H9 (cell line): ENCODE data around the gene ELOVL6. TPM values are rescaled to one million over a fixed set of nuclear protein-coding genes. Genes with fewer than 3 reads are reported as not detected.
A peak's percentile ranks its signal among the peaks of the same experiment; 100 is the strongest.

Experiments used
- DNase-seq: peaks from one replicate; pipeline ENCODE4 v3.0.0-alpha.2; 2017
- H2AFZ ChIP-seq: one replicate; pipeline ENCODE4 v1.6.1; 2013; ENCODE audit warnings: mild to moderate bottlenecking, low read length, control low read depth, moderate library complexity
- H2AK5ac ChIP-seq: 2 replicates; pipeline ENCODE4 v1.6.1; 2013; ENCODE audit warnings: low read length, control low read depth, mixed read lengths; ENCODE audit not compliant: insufficient read length
- H2BK120ac ChIP-seq: one replicate; pipeline ENCODE4 v1.6.1; 2013; ENCODE audit warnings: low read depth, mild to moderate bottlenecking, low read length, control low read depth, inconsistent platforms; ENCODE audit not compliant: poor library complexity, severe bottlenecking
- H2BK12ac ChIP-seq: 2 replicates; pipeline ENCODE4 v1.6.1; 2013; ENCODE audit warnings: low read length, control low read depth, mixed read lengths, low read depth; ENCODE audit not compliant: insufficient read length
- H2BK15ac ChIP-seq: 2 replicates; pipeline ENCODE4 v1.6.1; 2013; ENCODE audit warnings: low read depth, low read length, control low read depth
- H2BK20ac ChIP-seq: one replicate; pipeline ENCODE4 v1.6.1; 2013; ENCODE audit warnings: low read depth, mild to moderate bottlenecking, low read length, control low read depth, inconsistent platforms; ENCODE audit not compliant: poor library complexity, severe bottlenecking
- H2BK5ac ChIP-seq: 2 replicates; pipeline ENCODE4 v1.6.1; 2013; ENCODE audit warnings: low read length, control low read depth, mixed read lengths; ENCODE audit not compliant: insufficient read length
- H3K14ac ChIP-seq: 2 replicates; pipeline ENCODE4 v1.6.1; 2013; ENCODE audit warnings: low read length, control low read depth; ENCODE audit not compliant: insufficient read depth
- H3K18ac ChIP-seq: 2 replicates; pipeline ENCODE4 v1.6.1; 2013; ENCODE audit warnings: low read depth, mild to moderate bottlenecking, mixed read lengths, low read length, control low read depth; ENCODE audit not compliant: insufficient read length
- H3K23ac ChIP-seq: 2 replicates; pipeline ENCODE4 v1.6.1; 2013; ENCODE audit warnings: low read length, control low read depth, mixed read lengths, low read depth; ENCODE audit not compliant: insufficient read length
- H3K23me2 ChIP-seq: 2 replicates; pipeline ENCODE4 v1.6.1; 2013; ENCODE audit warnings: low read depth, mild to moderate bottlenecking, mixed read lengths, low read length, control low read depth; ENCODE audit not compliant: insufficient read length, poor library complexity, severe bottlenecking
- H3K27ac ChIP-seq: 2 replicates; pipeline ENCODE4 v1.5.1; 2013; ENCODE audit warnings: low read length, control low read depth, mixed read lengths, low read depth; ENCODE audit not compliant: insufficient read length
- H3K27me3 ChIP-seq: 2 replicates; pipeline ENCODE4 v1.6.1; 2013; ENCODE audit warnings: low read length, control low read depth, inconsistent platforms; ENCODE audit not compliant: insufficient read depth
- H3K4ac ChIP-seq: 2 replicates; pipeline ENCODE4 v1.6.1; 2013; ENCODE audit warnings: low read depth, mild to moderate bottlenecking, control low read depth, inconsistent platforms, low read length, moderate library complexity
- H3K4me1 ChIP-seq: 2 replicates; pipeline ENCODE4 v1.6.1; 2013; ENCODE audit warnings: low read length, control low read depth, inconsistent platforms; ENCODE audit not compliant: insufficient read depth
- H3K4me2 ChIP-seq: 2 replicates; pipeline ENCODE4 v1.6.1; 2013; ENCODE audit warnings: low read length, control low read depth, mixed read lengths; ENCODE audit not compliant: insufficient read length, insufficient read depth
- H3K56ac ChIP-seq: 2 replicates; pipeline ENCODE4 v1.6.1; 2013; ENCODE audit warnings: low read depth, mild to moderate bottlenecking, mixed read lengths, low read length, control low read depth; ENCODE audit not compliant: insufficient read length
- H3K79me1 ChIP-seq: 2 replicates; pipeline ENCODE4 v1.6.1; 2013; ENCODE audit warnings: low read depth, mild to moderate bottlenecking, moderate library complexity, low read length, control low read depth, inconsistent platforms; ENCODE audit not compliant: insufficient read depth, poor library complexity, severe bottlenecking
- H3K79me2 ChIP-seq: 2 replicates; pipeline ENCODE4 v1.6.1; 2013; ENCODE audit warnings: low read length, control low read depth, inconsistent platforms; ENCODE audit not compliant: insufficient read depth
- H3K9ac ChIP-seq: 2 replicates; pipeline ENCODE4 v1.6.1; 2013; ENCODE audit warnings: low read length, control low read depth, mixed read lengths; ENCODE audit not compliant: insufficient read length; ENCODE audit errors: extremely low read depth
- H3K9me3 ChIP-seq: one replicate; pipeline ENCODE4 v1.6.1; 2013; ENCODE audit warnings: low read depth, low read length, inconsistent platforms; ENCODE audit not compliant: control insufficient read depth
- H3T11ph ChIP-seq: one replicate; pipeline ENCODE4 v1.6.1; 2013; ENCODE audit warnings: mild to moderate bottlenecking, low read length, control low read depth, inconsistent platforms
- H4K20me1 ChIP-seq: one replicate; pipeline ENCODE4 v1.6.1; 2013; ENCODE audit not compliant: control insufficient read depth, insufficient read length, insufficient read depth
- H4K5ac ChIP-seq: 2 replicates; pipeline ENCODE4 v1.6.1; 2013; ENCODE audit warnings: low read depth, mild to moderate bottlenecking, mixed read lengths, low read length, control low read depth; ENCODE audit not compliant: insufficient read length
- H4K8ac ChIP-seq: replicated peaks from 2 replicates; pipeline ENCODE4 v1.6.1; 2013; ENCODE audit warnings: low read length, control low read depth, mixed read lengths, low read depth; ENCODE audit not compliant: insufficient read length
- H4K91ac ChIP-seq: 2 replicates; pipeline ENCODE4 v1.6.1; 2013; ENCODE audit warnings: low read depth, mild to moderate bottlenecking, moderate library complexity, mixed read lengths, low read length, control low read depth; ENCODE audit not compliant: insufficient read length
- H3K27ac Mint-ChIP-seq, 3 experiments: 2 replicates in 2 of 3; 3 replicates in 1 of 3; pipeline ENCODE4 v1.8.0; 2020 to 2021; ENCODE audit warnings: mixed read lengths in 3 of 3, mild to moderate bottlenecking in 1 of 3, moderate library complexity in 1 of 3
- H3K27me3 Mint-ChIP-seq: 2 replicates; pipeline ENCODE4 v1.8.0; 2021; ENCODE audit warnings: low read depth, mild to moderate bottlenecking, moderate library complexity, mixed read lengths
- H3K36me3 Mint-ChIP-seq, 3 experiments: 2 replicates in 2 of 3; 3 replicates in 1 of 3; pipeline ENCODE4 v1.8.0; 2020 to 2021; ENCODE audit warnings: low read depth in 3 of 3, mixed read lengths in 3 of 3; ENCODE audit not compliant: insufficient read depth in 1 of 3
- H3K4me1 Mint-ChIP-seq, 2 experiments: 2 replicates each; pipeline ENCODE4 v1.8.0; 2020; ENCODE audit warnings: mixed read lengths in 2 of 2
- H3K4me3 Mint-ChIP-seq, 2 experiments: 2 replicates in 1 of 2; 3 replicates in 1 of 2; pipeline ENCODE4 v1.8.0; 2020 to 2021; ENCODE audit warnings: mild to moderate bottlenecking in 2 of 2, mixed read lengths in 2 of 2, moderate library complexity in 1 of 2
- H3K9me3 Mint-ChIP-seq, 2 experiments: 2 replicates in 1 of 2; 3 replicates in 1 of 2; pipeline ENCODE4 v1.8.0; 2020; ENCODE audit warnings: mild to moderate bottlenecking in 2 of 2, mixed read lengths in 2 of 2, moderate library complexity in 1 of 2
- CTCF ChIP-seq: fragments of 200-600 bp; sonication (generic); conservative IDR thresholded peaks from 3 replicates; pipeline ENCODE4 v1.8.0; 2021; ENCODE audit warnings: antibody characterized with exemption, mild to moderate bottlenecking
- WGBS: extraction: QIAGEN DNeasy Blood & Tissue Kit; methylation state at CpG from one replicate; pipeline ENCODE4 v1.1.7; 2013; ENCODE audit warnings: missing lambda C conversion rate, low lambda C conversion rate, mixed read lengths; ENCODE audit not compliant: insufficient read length; ENCODE audit errors: extremely low coverage; 5-methylcytosine and 5-hydroxymethylcytosine counted together
- total RNA-seq: library from RNA; stranded (reverse); gene quantifications from 2 replicates; pipeline ENCODE4 v1.2.1, GENCODE V29; 2021

Gene ELOVL6
- total RNA-seq, 1 experiment from 2014 or later = 64.6 TPM

GRCh38 chr4:110009550-110009949 lies 188.9 kb downstream of the ELOVL6 start:
- H3K27me3 ChIP-seq = no peaks in the 10 kb centered on the region
- no peak overlapping the region for H4K8ac ChIP-seq
- H3K27me3 Mint-ChIP-seq = no peaks in the 10 kb centered on the region
- H4K20me1 ChIP-seq = no peaks in the 10 kb centered on the region
- no CpG with 5 or more reads among the region's 2 CpGs for WGBS
- no peak overlapping the region for H3T11ph ChIP-seq
- H3K4me3 Mint-ChIP-seq = no peak overlapping the region
- no peak overlapping the region for H4K5ac ChIP-seq
- no peak overlapping the region for H3K27ac ChIP-seq
- no peaks in the 10 kb centered on the region for H3K9me3 Mint-ChIP-seq
- H4K91ac ChIP-seq = no peak overlapping the region
- H3K9ac ChIP-seq = no peak overlapping the region
- H3K4ac ChIP-seq = no peak overlapping the region
- no peaks in the 10 kb centered on the region; the same call in 1 of the 2 replicates for H3K4me1 ChIP-seq
- no peaks in the 10 kb centered on the region for H3K23me2 ChIP-seq
- no peak overlapping the region for H2BK15ac ChIP-seq
- H3K4me2 ChIP-seq = no peak overlapping the region
- H3K14ac ChIP-seq = no peak overlapping the region
- H2BK12ac ChIP-seq = no peak overlapping the region
- H2BK5ac ChIP-seq = no peak overlapping the region
- DNase-seq = no peak
- no peak overlapping the region for H2AK5ac ChIP-seq
- H3K56ac ChIP-seq = no peak overlapping the region
- H3K79me2 ChIP-seq = no peaks in the 10 kb centered on the region
- H3K18ac ChIP-seq = no peak overlapping the region
- H2BK20ac ChIP-seq = no peak overlapping the region
- TF ChIP-seq CTCF = no peak
- H3K79me1 ChIP-seq = no peaks in the 10 kb centered on the region
- H3K27ac Mint-ChIP-seq = peak overlapping the region in 1 of 3 experiments; percentile 12; a peak in 1 of 7 replicates
- H2AFZ ChIP-seq = no peak overlapping the region
- H2BK120ac ChIP-seq = no peak overlapping the region
- no peak overlapping the region for H3K23ac ChIP-seq
- peaks cover 7 to 8% of the 10 kb centered on the region in 2 experiments for H3K4me1 Mint-ChIP-seq
- H3K36me3 Mint-ChIP-seq = no peaks in the 10 kb centered on the region
- H3K9me3 ChIP-seq = no peaks in the 10 kb centered on the region
